GM19025 (cell line): ENCODE measurements around the gene MPDU1.

ENCODE experiments used
- ATAC-seq: cut with Tn5 transposase; IDR thresholded peaks from one replicate; pipeline ENCODE4 v1.9.1; 2021; ENCODE audit warnings: mild to moderate bottlenecking, low read depth, moderate library complexity; ENCODE audit not compliant: unreplicated experiment

Gene MPDU1

GRCh38 chr17:7560172-7561027, 23.3 kb upstream of the MPDU1 start:
- ATAC-seq = no peak

GRCh38 chr17:7561028-7561575, 22.6 kb upstream of the MPDU1 start:
- peak; percentile 36 for ATAC-seq

DNA sequence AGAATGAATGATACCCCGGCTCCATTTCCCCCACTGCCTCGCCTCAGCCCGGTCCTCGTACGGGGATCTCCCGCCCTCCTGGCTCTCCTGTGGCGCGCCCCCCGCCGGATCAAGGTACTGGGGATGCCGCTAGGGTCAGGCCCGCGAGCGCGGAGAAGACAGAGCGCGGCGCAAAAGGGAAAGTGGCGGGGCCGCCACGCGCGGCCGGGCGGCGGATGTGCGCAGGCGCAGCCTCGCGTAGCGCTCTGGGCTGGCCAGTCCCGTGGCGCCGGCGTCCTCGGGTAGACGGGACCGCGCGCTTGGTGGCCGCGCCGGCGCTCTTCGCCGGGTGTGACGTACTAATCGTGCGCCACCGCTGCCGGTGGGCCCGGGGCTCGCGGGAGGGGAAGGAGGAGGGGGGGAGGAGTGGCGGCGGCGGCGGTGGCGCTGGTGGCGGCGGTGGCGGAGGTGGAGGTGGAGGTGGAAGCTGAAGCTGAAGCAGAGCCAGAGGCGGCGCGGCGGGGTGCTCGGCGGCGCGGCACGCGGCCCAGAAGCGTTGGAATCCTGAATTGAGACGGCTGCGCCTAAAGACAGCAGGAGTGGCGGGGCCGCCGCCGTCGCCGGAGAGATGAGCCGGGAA, 22.0 kb upstream of the MPDU1 start, which contains the start of gene SENP3:
Gene SENP3 (plus strand): TSS at position 331 of the 619 bp plus-strand sequence. CDS start 1,158 bp downstream, outside the sequence.
- ATAC-seq = peak; percentile 70

DNA sequence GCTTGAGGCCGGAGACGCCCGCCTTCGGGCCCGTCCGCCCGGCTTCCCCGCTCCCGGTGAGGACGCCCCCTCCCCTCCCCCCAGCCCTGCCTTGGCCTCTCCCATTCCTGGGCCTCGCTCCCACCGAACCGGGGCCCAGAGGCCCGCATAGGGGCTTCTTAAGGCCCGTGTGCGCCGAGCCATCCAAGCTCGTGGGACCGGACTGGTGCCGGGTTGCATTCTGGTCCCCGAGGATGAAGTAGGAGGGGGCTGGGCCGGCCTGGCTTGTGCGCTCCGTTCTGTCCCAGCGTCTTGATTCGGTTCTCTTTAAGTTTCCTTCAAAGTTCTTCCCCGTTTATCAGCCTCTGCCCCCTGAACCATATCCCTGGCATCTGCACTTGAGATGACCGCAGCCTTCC, 21.4 kb upstream of the MPDU1 start:
- ATAC-seq = no peak

- no peak for ATAC-seq
Observed at GRCh38 chr17:7563115-7563869, 20.4 kb upstream of the MPDU1 start.

DNA sequence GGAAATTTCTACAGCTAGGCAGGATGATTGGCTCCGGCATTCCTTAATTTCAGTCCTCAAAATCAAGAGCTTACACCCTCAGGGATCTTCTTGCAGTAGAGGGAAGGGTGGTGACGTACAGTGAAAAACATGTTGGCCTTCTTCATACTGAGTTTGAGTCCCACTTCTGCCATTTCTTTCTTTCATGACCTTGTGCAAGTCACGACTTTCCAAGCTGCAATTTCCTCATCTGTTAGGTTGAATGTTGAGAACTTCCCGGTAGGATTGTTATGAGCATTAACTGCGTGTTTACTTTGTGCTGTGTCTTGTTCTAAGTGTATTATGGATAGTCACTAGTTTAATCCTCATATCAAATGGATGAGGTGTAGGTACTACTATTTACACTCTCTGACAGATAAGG, 14.1 kb upstream of the MPDU1 start:
- no peak for ATAC-seq

GRCh38 chr17:7570351-7570750, 13.3 kb upstream of the MPDU1 start:
- no peak for ATAC-seq

DNA sequence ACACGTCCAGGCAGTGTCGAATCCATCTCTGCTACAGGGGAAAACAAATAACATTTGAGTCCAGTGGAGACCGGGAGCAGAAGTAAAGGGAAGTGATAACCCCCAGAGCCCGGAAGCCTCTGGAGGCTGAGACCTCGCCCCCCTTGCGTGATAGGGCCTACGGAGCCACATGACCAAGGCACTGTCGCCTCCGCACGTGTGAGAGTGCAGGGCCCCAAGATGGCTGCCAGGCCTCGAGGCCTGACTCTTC, 11.4 kb upstream of the MPDU1 start:
- peak; percentile 90 for ATAC-seq

DNA sequence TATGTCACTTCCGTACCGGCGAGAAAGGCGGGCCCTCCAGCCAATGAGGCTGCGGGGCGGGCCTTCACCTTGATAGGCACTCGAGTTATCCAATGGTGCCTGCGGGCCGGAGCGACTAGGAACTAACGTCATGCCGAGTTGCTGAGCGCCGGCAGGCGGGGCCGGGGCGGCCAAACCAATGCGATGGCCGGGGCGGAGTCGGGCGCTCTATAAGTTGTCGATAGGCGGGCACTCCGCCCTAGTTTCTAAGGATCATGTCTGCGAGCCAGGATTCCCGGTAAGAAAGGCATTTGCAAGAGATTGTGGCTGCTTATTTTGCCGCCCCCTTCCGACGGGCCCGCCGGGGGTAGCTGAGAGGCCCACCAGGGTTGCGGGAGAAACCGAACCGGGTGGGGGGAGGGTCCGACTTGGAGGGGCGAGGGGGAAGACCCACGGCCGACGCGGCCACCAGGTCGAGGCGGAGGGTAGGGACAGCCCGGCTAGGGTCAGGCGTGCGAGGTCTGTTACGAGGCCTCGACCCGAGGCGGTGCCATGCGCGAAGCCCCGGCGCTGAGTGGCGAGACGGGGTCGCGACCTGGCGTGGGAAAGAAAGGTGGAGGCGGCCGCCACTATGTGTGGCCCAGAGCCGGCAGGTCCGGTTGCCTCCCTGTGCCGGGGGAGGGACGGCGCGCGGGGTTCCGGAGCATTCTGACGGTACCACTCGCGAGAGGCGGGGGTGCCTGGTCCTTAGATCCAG, 10.9 kb upstream of the MPDU1 start:
- ATAC-seq = no peak

- ATAC-seq = no peak
Observed at GRCh38 chr17:7573324-7574080, 10.2 kb upstream of the MPDU1 start.

DNA sequence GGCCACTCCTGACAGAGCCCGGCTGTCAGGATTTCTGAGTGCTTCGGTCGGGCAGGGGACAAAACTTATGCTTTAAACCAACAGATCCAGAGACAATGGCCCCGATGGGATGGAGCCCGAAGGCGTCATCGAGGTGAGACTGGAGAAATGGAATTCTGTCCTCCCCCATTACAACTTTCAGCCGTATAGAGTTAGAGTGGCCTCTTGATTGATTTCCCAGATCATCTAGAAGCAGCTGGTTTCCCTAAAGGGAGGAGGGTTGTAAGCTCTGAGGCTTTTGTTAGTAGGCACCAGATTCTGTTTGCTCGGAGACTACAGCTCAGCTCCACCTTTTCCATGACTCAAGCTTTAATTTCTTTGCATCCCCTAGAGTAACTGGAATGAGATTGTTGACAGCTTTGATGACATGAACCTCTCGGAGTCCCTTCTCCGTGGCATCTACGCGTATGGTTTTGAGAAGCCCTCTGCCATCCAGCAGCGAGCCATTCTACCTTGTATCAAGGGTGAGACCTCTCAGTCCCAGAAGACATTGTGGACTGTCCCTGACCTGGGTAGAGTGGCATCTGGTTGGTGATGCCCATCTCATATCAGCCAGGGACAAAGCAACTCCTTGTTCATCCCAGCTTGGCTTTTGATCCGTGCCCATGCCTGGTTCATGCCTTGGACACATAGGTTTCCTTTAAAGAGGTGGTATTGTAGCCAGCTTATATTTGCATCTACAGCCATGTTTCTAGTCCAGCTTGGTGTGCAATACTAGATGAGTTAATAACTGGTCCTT, 9.3 kb upstream of the MPDU1 start:
- no peak for ATAC-seq

GRCh38 chr17:7575481-7575883, 8.2 kb upstream of the MPDU1 start:
- ATAC-seq = no peak

DNA sequence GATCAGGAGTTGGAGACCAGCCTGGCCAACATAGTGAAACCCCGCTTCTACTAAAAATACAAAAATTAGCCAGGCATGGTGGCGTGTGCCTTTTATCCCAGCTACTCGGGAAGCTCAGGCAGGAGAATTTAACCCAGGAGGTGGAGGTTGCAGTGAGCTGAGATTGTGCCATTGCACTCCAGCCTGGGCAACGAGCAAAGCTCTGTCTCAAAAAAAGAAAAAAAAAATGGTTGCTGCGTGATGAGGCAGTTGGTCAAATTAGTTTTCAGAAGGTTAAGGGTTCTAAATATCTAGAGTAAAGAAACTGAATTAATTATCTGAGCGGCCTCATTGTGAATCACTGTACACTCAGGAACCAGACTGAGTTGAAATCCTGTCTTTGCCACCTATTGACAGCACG, 7.7 kb upstream of the MPDU1 start:
- no peak for ATAC-seq

DNA sequence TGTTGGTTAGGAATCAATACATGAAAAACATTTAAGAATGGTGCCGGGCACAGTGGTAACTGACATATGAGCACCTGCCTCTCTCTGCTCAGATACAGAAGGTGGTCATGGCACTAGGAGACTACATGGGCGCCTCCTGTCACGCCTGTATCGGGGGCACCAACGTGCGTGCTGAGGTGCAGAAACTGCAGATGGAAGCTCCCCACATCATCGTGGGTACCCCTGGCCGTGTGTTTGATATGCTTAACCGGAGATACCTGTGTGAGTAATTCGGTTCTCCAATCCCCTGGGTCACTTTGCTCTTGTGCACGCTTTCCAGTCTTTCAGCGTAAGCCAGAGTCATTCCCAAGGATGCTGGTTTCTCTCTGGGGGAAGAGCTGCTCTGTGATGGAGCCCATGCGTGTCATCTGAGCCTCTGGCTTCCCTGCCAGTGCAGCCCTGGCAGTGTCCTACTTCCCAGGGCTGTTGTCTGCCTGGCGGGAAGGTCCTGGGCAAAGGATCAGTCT, 7.2 kb upstream of the MPDU1 start:
- ATAC-seq = no peak

DNA sequence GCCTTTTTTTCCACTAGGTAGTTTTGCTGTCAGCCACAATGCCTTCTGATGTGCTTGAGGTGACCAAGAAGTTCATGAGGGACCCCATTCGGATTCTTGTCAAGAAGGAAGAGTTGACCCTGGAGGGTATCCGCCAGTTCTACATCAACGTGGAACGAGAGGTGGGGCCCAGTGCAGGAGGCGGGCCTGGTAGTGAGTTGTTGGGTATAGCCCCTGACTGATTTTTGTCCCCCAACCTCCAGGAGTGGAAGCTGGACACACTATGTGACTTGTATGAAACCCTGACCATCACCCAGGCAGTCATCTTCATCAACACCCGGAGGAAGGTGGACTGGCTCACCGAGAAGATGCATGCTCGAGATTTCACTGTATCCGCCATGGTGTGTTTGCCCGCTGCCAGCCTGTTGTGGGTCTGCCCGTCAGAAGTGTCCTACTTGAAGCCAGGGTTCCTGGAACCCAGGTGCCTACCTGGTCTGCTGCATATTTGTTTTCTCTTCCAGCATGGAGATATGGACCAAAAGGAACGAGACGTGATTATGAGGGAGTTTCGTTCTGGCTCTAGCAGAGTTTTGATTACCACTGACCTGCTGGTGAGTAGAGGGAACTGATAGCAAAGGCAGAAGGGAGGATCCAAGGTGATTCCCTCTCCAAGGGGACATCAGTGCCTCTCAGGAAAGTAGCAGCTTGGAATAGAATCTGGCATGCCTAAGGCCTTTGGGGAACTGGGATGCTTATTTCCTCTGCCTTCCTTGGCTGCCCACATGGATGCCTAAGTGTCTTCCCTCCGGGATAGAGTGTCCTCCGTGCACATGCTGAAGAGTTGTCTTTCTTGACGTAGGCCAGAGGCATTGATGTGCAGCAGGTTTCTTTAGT, 6.1 kb upstream of the MPDU1 start:
- no peak for ATAC-seq

- ATAC-seq = peak; percentile 34
Observed at GRCh38 chr17:7579001-7579833, 4.4 kb upstream of the MPDU1 start, which contains the start of gene CD68. CD68 (plus strand) TSS chr17:7579638; CDS start chr17:7579678, 40 bp downstream.
